HCT116 (cell line): Measurements from ENCODE around the gene TAF6. TPM values are rescaled to one million over a fixed set of nuclear protein-coding genes. Genes with fewer than 3 reads are reported as not detected.

Source experiments
- ATAC-seq: fragments of 200-7000 bp; cut with Tn5 transposase; 2 replicates; pipeline ENCODE4 v1.9.1; 2020; ENCODE audit warnings: mild to moderate bottlenecking, moderate library complexity
- BruUV-seq: library from RNA; stranded (reverse); fragments of 400-500 nt; replicated peaks from 2 replicates; lab custom pipeline; 2021; lab: Mats Ljungman, UMichigan
- CTCF ChIA-PET: fragments of 300-600 bp; sonication (Branson Sonifier 250); formaldehyde crosslinking; loops from one replicate; lab custom pipeline; 2021; ENCODE audit warnings: antibody characterized with exemption; lab: Charles Lee
- POLR2A ChIA-PET: fragments of 300-600, 350-600 bp; sonication (Branson Sonifier 250); formaldehyde crosslinking; loops from one replicate; lab custom pipeline; 2021; ENCODE audit warnings: antibody characterized with exemption; lab: Charles Lee
- RAD21 ChIA-PET, 2 experiments: fragments of 300-600 bp; sonication (Branson Sonifier 250); formaldehyde crosslinking; loops; one replicate each; lab custom pipeline; 2023; ENCODE audit warnings: low total read pairs in 2 of 2; ENCODE audit not compliant: uncharacterized antibody in 2 of 2, unreplicated experiment in 2 of 2, low non-redundant PET in 1 of 2; lab: Charles Lee
- DNase-seq: peaks from one replicate; pipeline ENCODE4 v3.0.0-alpha.2; 2010; ENCODE audit warnings: low read depth, low spot score
- H2AFZ ChIP-seq: fragments of 200-600 bp; shearing (Covaris generic), sonication (generic); 2 replicates; pipeline ENCODE4 v1.6.1; 2017; ENCODE audit warnings: low read depth, mixed run types, mixed read lengths, antibody characterized with exemption, low read length; ENCODE audit not compliant: poor library complexity, severe bottlenecking
- H3K27ac ChIP-seq: 2 replicates; pipeline ENCODE4 v1.5.1; 2012; ENCODE audit warnings: low read depth, low read length
- H3K27me3 ChIP-seq: fragments of 200-600 bp; sonication (generic); 2 replicates; pipeline ENCODE4 v1.6.1; 2016; ENCODE audit warnings: mixed run types, low read length, mixed read lengths; ENCODE audit not compliant: insufficient read depth
- H3K36me3 ChIP-seq, 2 experiments: fragments of 200-500 bp in 1 of 2; fragments of 200-600 bp in 1 of 2; sonication (Bioruptor generic) in 1 of 2; sonication (generic) in 1 of 2; 2 replicates each; pipeline versions ENCODE4 v1.5.1 to v1.6.1; 2014 to 2016; ENCODE audit warnings: low read length in 2 of 2, inconsistent platforms in 1 of 2, mixed read lengths in 1 of 2, mixed run types in 1 of 2; ENCODE audit not compliant: insufficient read depth in 2 of 2, control insufficient read depth in 1 of 2
- H3K4me1 ChIP-seq, 2 experiments: fragments of 200-600 bp in 1 of 2; sonication (generic) in 1 of 2; 2 replicates each; pipeline versions ENCODE4 v1.5.1 to v1.6.1; 2012 to 2017; ENCODE audit warnings: low read length in 2 of 2, inconsistent platforms in 1 of 2, mild to moderate bottlenecking in 1 of 2, mixed read lengths in 1 of 2, mixed run types in 1 of 2, moderate library complexity in 1 of 2; ENCODE audit not compliant: insufficient read depth in 2 of 2, control insufficient read depth in 1 of 2
- H3K4me2 ChIP-seq: fragments of 200-600 bp; sonication (generic); 2 replicates; pipeline ENCODE4 v1.6.1; 2017; ENCODE audit warnings: mixed run types, low read length, mixed read lengths
- H3K4me3 ChIP-seq, 2 experiments: fragments of 200-600 bp in 1 of 2; sonication (generic) in 1 of 2; replicated peaks in 1 of 2; 2 replicates each; pipeline ENCODE4 v1.5.1; 2011 to 2016; ENCODE audit warnings: low read length in 2 of 2, control low read depth in 1 of 2, low read depth in 1 of 2, mild to moderate bottlenecking in 1 of 2, mixed read lengths in 1 of 2, mixed run types in 1 of 2
- H3K79me2 ChIP-seq: fragments of 200-600 bp; sonication (generic); 2 replicates; pipeline ENCODE4 v1.6.1; 2017; ENCODE audit warnings: mild to moderate bottlenecking, mixed run types, low read length, moderate library complexity, mixed read lengths; ENCODE audit not compliant: insufficient read depth
- H3K9ac ChIP-seq: fragments of 200-600 bp; sonication (generic); 2 replicates; pipeline ENCODE4 v1.6.1; 2016; ENCODE audit warnings: low read length, mixed read lengths
- H3K9me2 ChIP-seq: fragments of 200-600 bp; sonication (generic), shearing (Covaris generic); 2 replicates; pipeline ENCODE4 v1.6.1; 2017; ENCODE audit warnings: mixed run types, mild to moderate bottlenecking, moderate library complexity; ENCODE audit not compliant: insufficient read depth
- H3K9me3 ChIP-seq, 2 experiments: fragments of 200-500 bp in 1 of 2; fragments of 200-600 bp in 1 of 2; sonication (Bioruptor generic) in 1 of 2; sonication (generic) in 1 of 2; 2 replicates each; pipeline ENCODE4 v1.6.1; 2014 to 2017; ENCODE audit warnings: low read length in 2 of 2, mixed read lengths in 2 of 2, inconsistent platforms in 1 of 2, low read depth in 1 of 2, mild to moderate bottlenecking in 1 of 2, mixed run types in 1 of 2, moderate library complexity in 1 of 2; ENCODE audit not compliant: control insufficient read depth in 1 of 2, insufficient read depth in 1 of 2
- H4K20me1 ChIP-seq: fragments of 200-600 bp; sonication (generic), shearing (Covaris generic); 2 replicates; pipeline ENCODE4 v1.6.1; 2017; ENCODE audit warnings: mixed run types, mild to moderate bottlenecking, moderate library complexity; ENCODE audit not compliant: insufficient read depth
- CBX3 ChIP-seq: IDR thresholded peaks from 2 replicates; pipeline ENCODE4 v1.6.1; 2012; ENCODE audit warnings: low read depth
- EGR1 ChIP-seq: IDR thresholded peaks from 2 replicates; pipeline ENCODE4 v1.6.1; 2012; ENCODE audit warnings: low read depth
- ELF1 ChIP-seq: IDR thresholded peaks from 2 replicates; pipeline ENCODE4 v1.6.1; 2012; ENCODE audit warnings: low read depth, borderline replicate concordance
- EZH2 ChIP-seq: fragments of 200-600 bp; sonication (generic); IDR thresholded peaks from 2 replicates; pipeline ENCODE4 v1.6.1; 2017; ENCODE audit warnings: antibody characterized with exemption, mixed run types
- EZH2phosphoT487 ChIP-seq: fragments of 200-600 bp; IDR thresholded peaks from 2 replicates; pipeline ENCODE4 v1.6.1; 2018; ENCODE audit warnings: antibody characterized with exemption, borderline replicate concordance
- FOSL1 ChIP-seq: IDR thresholded peaks from 2 replicates; pipeline ENCODE4 v1.6.1; 2012; ENCODE audit warnings: low read depth
- POLR2A ChIP-seq: IDR thresholded peaks from 2 replicates; pipeline ENCODE4 v1.7.0; 2011; ENCODE audit warnings: borderline replicate concordance; ENCODE audit not compliant: insufficient read depth, insufficient read length; ENCODE audit errors: extremely low read depth
- RAD21 ChIP-seq: IDR thresholded peaks from 2 replicates; pipeline ENCODE4 v1.6.1; 2012; ENCODE audit warnings: low read depth, mild to moderate bottlenecking
- SIN3A ChIP-seq: IDR thresholded peaks from 2 replicates; pipeline ENCODE4 v1.6.1; 2012; ENCODE audit warnings: low read depth
- TCF7L2 ChIP-seq: IDR thresholded peaks from 2 replicates; pipeline ENCODE4 v1.7.0; 2011; ENCODE audit warnings: borderline replicate concordance, inconsistent platforms; ENCODE audit not compliant: insufficient read depth, insufficient read length; ENCODE audit errors: extremely low read depth
- ZFX ChIP-seq: fragments of 450-650 bp; IDR thresholded peaks from 2 replicates; pipeline ENCODE4 v1.6.1; 2017
- ZNF274 ChIP-seq: fragments of 200-500 bp; sonication (Bioruptor generic); IDR thresholded peaks from 2 replicates; pipeline ENCODE4 v1.6.1; 2014; ENCODE audit warnings: mild to moderate bottlenecking, low read depth, low read length, inconsistent platforms
- intact Hi-C: fragments of 100-400 bp; cut with micrococcal nuclease; formaldehyde crosslinking; loops from 2 replicates; pipeline ENCODE4 v1.10.0; 2022
- total RNA-seq: library from RNA; stranded (reverse); gene quantifications from one replicate; pipeline ENCODE4 v1.2.1, GENCODE V29; 2021; ENCODE audit not compliant: unreplicated experiment
- TF ChIP-seq, protein P1 (sequence below), 3 experiments: fragments of 200-600 bp in 1 of 3; sonication (generic) in 1 of 3; IDR thresholded peaks in 2 of 3; conservative IDR thresholded peaks in 1 of 3; 2 replicates each; pipeline ENCODE4 v1.5.1; 2012 to 2017; ENCODE audit warnings: low read depth in 2 of 3, low read length in 2 of 3, antibody characterized with exemption in 1 of 3, borderline replicate concordance in 1 of 3, control low read depth in 1 of 3, mild to moderate bottlenecking in 1 of 3, mixed read lengths in 1 of 3, mixed run types in 1 of 3, moderate library complexity in 1 of 3; ENCODE audit not compliant: insufficient read depth in 1 of 3
- TF ChIP-seq, protein P2 (sequence below): IDR thresholded peaks from 2 replicates; pipeline ENCODE4 v1.6.1; 2012

Gene TAF6
- total RNA-seq, 1 experiment from 2014 or later, result 67.4 TPM

DNA sequence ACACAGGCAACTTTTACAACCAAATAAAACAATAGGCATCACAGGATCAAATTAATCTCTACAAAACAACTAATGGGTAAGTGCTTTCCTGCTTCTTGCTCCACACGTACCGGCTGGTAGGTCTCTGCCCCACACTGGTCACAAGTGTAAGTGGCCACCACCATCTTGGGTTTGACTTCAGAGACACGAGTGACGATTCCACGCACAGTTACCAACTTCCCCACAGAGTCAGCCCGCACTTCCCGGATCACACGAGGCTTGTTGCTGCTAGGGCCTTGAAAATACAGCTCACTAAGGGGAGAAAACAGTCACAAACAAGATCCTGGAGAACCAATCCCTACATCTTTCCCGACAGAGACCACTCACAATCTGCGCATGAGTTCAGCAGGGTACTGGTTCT is 20.2 kb downstream of the TAF6 start:
- H3K27ac ChIP-seq, result peak overlapping the region; percentile 88; the same call in 1 of the 2 replicates
- no peak for ATAC-seq
- H3K79me2 ChIP-seq, result peaks cover 75% of the 10 kb centered on the region

More for the DNA sequence above, 20.2 kb downstream of the TAF6 start:
- peaks cover 19% of the 10 kb centered on the region for H4K20me1 ChIP-seq
- H3K36me3 ChIP-seq, result peaks cover 55 to 60% of the 10 kb centered on the region in 2 experiments
- TF ChIP-seq EGR1 (no peak), ZNF274 (no peak), ELF1 (no peak), SIN3A (no peak), ZFX (no peak), POLR2A (no peak), TCF7L2 (no peak), EZH2 (no peak), EZH2phosphoT487 (no peak), CBX3 (no peak), RAD21 (no peak), FOSL1 (no peak)
- TF ChIP-seq, protein P1, sequence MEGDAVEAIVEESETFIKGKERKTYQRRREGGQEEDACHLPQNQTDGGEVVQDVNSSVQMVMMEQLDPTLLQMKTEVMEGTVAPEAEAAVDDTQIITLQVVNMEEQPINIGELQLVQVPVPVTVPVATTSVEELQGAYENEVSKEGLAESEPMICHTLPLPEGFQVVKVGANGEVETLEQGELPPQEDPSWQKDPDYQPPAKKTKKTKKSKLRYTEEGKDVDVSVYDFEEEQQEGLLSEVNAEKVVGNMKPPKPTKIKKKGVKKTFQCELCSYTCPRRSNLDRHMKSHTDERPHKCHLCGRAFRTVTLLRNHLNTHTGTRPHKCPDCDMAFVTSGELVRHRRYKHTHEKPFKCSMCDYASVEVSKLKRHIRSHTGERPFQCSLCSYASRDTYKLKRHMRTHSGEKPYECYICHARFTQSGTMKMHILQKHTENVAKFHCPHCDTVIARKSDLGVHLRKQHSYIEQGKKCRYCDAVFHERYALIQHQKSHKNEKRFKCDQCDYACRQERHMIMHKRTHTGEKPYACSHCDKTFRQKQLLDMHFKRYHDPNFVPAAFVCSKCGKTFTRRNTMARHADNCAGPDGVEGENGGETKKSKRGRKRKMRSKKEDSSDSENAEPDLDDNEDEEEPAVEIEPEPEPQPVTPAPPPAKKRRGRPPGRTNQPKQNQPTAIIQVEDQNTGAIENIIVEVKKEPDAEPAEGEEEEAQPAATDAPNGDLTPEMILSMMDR (IDR thresholded peaks at IDR 0.05 in 2 of 3, conservative IDR thresholded peaks at IDR 0.05 in 1 of 3; ENCODE audit: borderline replicate concordance in 1 of 3, insufficient read depth in 1 of 3, low read depth in 2 of 3, low read length in 2 of 3), result no peak
- TF ChIP-seq, protein P2, sequence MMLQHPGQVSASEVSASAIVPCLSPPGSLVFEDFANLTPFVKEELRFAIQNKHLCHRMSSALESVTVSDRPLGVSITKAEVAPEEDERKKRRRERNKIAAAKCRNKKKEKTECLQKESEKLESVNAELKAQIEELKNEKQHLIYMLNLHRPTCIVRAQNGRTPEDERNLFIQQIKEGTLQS, result no peak
- H3K9me2 ChIP-seq, result no peaks in the 10 kb centered on the region
- H3K4me3 ChIP-seq, result no peak overlapping the region
- no peaks in the 10 kb centered on the region for H3K27me3 ChIP-seq
- no TSS peak for BruUV-seq
- intact Hi-C loops, result no loop called here
- DNase-seq, result no peak
- H2AFZ ChIP-seq, result no peak overlapping the region
- CTCF ChIA-PET, result no interaction called here
- POLR2A ChIA-PET, result no interaction called here
- no peaks in the 10 kb centered on the region for H3K9me3 ChIP-seq
- RAD21 ChIA-PET, result no interaction called here
- no peak overlapping the region for H3K9ac ChIP-seq
- no peak overlapping the region for H3K4me2 ChIP-seq
- peaks cover 6 to 24% of the 10 kb centered on the region in 2 experiments; a peak in 3 of 4 replicates for H3K4me1 ChIP-seq
